HepG2 (cell line): ENCODE data around the gene ABI3BP. TPM values are rescaled to one million over a fixed set of nuclear protein-coding genes. Genes with fewer than 3 reads are reported as not detected.

ENCODE experiments used
- ATAC-seq: fragments of 200-7000 bp; cut with Tn5 transposase; 3 replicates; pipeline ENCODE4 v1.9.1; 2020; ENCODE audit warnings: mild to moderate bottlenecking, moderate library complexity
- BruUV-seq: library from RNA; stranded (reverse); fragments of 400-500 nt; replicated peaks from 2 replicates; lab custom pipeline; 2021; lab: Mats Ljungman, UMichigan
- CTCF ChIA-PET: fragments of 300-600 bp; formaldehyde crosslinking; extraction: SDS; loops from one replicate; lab custom pipeline; 2021; ENCODE audit warnings: low total read pairs, inconsistent platforms, low intra/inter-chr PET ratio; lab: Yijun Ruan, JAX
- POLR2A ChIA-PET: fragments of 350-600 bp; sonication (Branson Sonifier 250); formaldehyde crosslinking; loops from one replicate; lab custom pipeline; 2020; ENCODE audit warnings: antibody characterized with exemption, inconsistent platforms; lab: Yijun Ruan, JAX
- DNase-seq: peaks from one replicate; pipeline ENCODE4 v3.0.0-alpha.2; 2015; ENCODE audit warnings: low spot score
- FAIRE-seq: peaks from 3 replicates; lab custom pipeline; 2011; peaks lifted over from hg19 to GRCh38; lab: Jason Lieb, UNC
- H2AFZ ChIP-seq: one replicate; pipeline ENCODE4 v1.6.1; 2011; ENCODE audit warnings: low read length, inconsistent platforms
- H3K27ac ChIP-seq: fragments of 300-600 bp; 3 replicates; pipeline ENCODE4 v1.8.0; 2011; ENCODE audit warnings: mixed run types, mild to moderate bottlenecking, mixed read lengths, low read length, inconsistent platforms; ENCODE audit not compliant: insufficient read depth; ENCODE audit errors: extremely low read length
- H3K27me3 ChIP-seq, 2 experiments: fragments of 200-600 bp in 1 of 2; 2 replicates in 1 of 2; 3 replicates in 1 of 2; pipeline versions ENCODE4 v1.6.0 to v1.8.0; 2011; ENCODE audit warnings: low read length in 2 of 2, mild to moderate bottlenecking in 2 of 2, moderate library complexity in 2 of 2, inconsistent platforms in 1 of 2; ENCODE audit not compliant: insufficient read depth in 2 of 2, control insufficient read depth in 1 of 2
- H3K36me3 ChIP-seq, 2 experiments: fragments of 200-600 bp in 1 of 2; replicated peaks in 1 of 2; 2 replicates in 1 of 2; 3 replicates in 1 of 2; pipeline versions ENCODE4 v1.5.1 to v1.8.0; 2011; ENCODE audit warnings: low read length in 2 of 2, inconsistent platforms in 1 of 2; ENCODE audit not compliant: insufficient read depth in 2 of 2, control insufficient read depth in 1 of 2
- H3K4me1 ChIP-seq: 2 replicates; pipeline ENCODE4 v1.5.1; 2012; ENCODE audit warnings: low read length, inconsistent platforms; ENCODE audit not compliant: insufficient read depth
- H3K4me2 ChIP-seq: 2 replicates; pipeline ENCODE4 v1.6.0; 2011; ENCODE audit warnings: low read depth, low read length, inconsistent platforms
- H3K4me3 ChIP-seq, 3 experiments: fragments of 200-600 bp in 1 of 3; sonication (generic), shearing (Covaris generic) in 1 of 3; replicated peaks in 1 of 3; 2 replicates each; pipeline ENCODE4 v1.5.1; 2011 to 2016; ENCODE audit warnings: low read length in 3 of 3, inconsistent platforms in 2 of 3, low read depth in 2 of 3, mild to moderate bottlenecking in 2 of 3, control low read depth in 1 of 3, mixed read lengths in 1 of 3; ENCODE audit not compliant: insufficient read depth in 1 of 3
- H3K79me2 ChIP-seq: one replicate; pipeline ENCODE4 v1.6.1; 2011; ENCODE audit warnings: low read length, inconsistent platforms; ENCODE audit not compliant: insufficient read depth
- H3K9ac ChIP-seq: 2 replicates; pipeline ENCODE4 v1.6.0; 2011; ENCODE audit warnings: mild to moderate bottlenecking, low read depth, low read length, inconsistent platforms; ENCODE audit not compliant: insufficient read depth
- H3K9me3 ChIP-seq: 2 replicates; pipeline ENCODE4 v1.5.1; 2012; ENCODE audit warnings: mild to moderate bottlenecking, low read length
- H4K20me1 ChIP-seq: 2 replicates; pipeline ENCODE4 v1.6.0; 2011; ENCODE audit warnings: inconsistent platforms, mild to moderate bottlenecking, low read length, moderate library complexity; ENCODE audit not compliant: insufficient read depth
- AGO1 ChIP-seq: fragments of 200-400 bp; formaldehyde crosslinking; IDR thresholded peaks from 2 replicates; pipeline ENCODE4 v1.6.1; 2017; ENCODE audit warnings: mild to moderate bottlenecking, low read depth, low read length, moderate library complexity; ENCODE audit not compliant: poor library complexity, severe bottlenecking
- CBFB ChIP-seq: sonication (generic); formaldehyde crosslinking; IDR thresholded peaks from 2 replicates; pipeline ENCODE4 v1.4.0; 2020; ENCODE audit warnings: missing genetic modification reagents
- CEBPB ChIP-seq: IDR thresholded peaks from 2 replicates; pipeline ENCODE4 v1.6.1; 2011; ENCODE audit warnings: low read depth, low read length, improper control_type of control experiment, borderline replicate concordance
- ERF ChIP-seq: IDR thresholded peaks from 2 replicates; pipeline ENCODE4 v1.6.1; 2018; ENCODE audit warnings: missing biosample characterization, missing genetic modification reagents
- FIP1L1 ChIP-seq: fragments of 200-400 bp; formaldehyde crosslinking; IDR thresholded peaks from 2 replicates; pipeline ENCODE4 v1.6.1; 2018; ENCODE audit warnings: low read depth, mild to moderate bottlenecking, low read length, moderate library complexity, borderline replicate concordance; ENCODE audit not compliant: insufficient read depth
- IKZF4 ChIP-seq: sonication (generic); formaldehyde crosslinking; IDR thresholded peaks from 2 replicates; pipeline ENCODE4 v1.5.1; 2020; ENCODE audit warnings: borderline replicate concordance, mild to moderate bottlenecking, low read depth, missing genetic modification reagents; ENCODE audit errors: not compliant biosample characterization
- PAXIP1 ChIP-seq: sonication (generic); formaldehyde crosslinking; conservative IDR thresholded peaks from 2 replicates; pipeline ENCODE4 v1.4.0; 2020; ENCODE audit warnings: mild to moderate bottlenecking, missing genetic modification reagents, moderate library complexity
- PCBP1 ChIP-seq: fragments of 200-400 bp; formaldehyde crosslinking; IDR thresholded peaks from 2 replicates; pipeline ENCODE4 v1.6.1; 2017; ENCODE audit warnings: mild to moderate bottlenecking, low read depth, low read length, borderline replicate concordance
- SRY ChIP-seq: sonication (generic); formaldehyde crosslinking; IDR thresholded peaks from 2 replicates; pipeline ENCODE4 v1.8.0; 2022; ENCODE audit warnings: mild to moderate bottlenecking, missing genetic modification reagents
- ZNF207 ChIP-seq: fragments of 450-650 bp; IDR thresholded peaks from 2 replicates; pipeline ENCODE4 v1.6.1; 2016; ENCODE audit warnings: antibody characterized with exemption, borderline replicate concordance
- ZNF260 ChIP-seq: sonication (generic); formaldehyde crosslinking; IDR thresholded peaks from 2 replicates; pipeline ENCODE4 v1.4.0; 2020; ENCODE audit warnings: missing genetic modification reagents, low read depth, mild to moderate bottlenecking, borderline replicate concordance
- ZNF337 ChIP-seq: sonication (generic); formaldehyde crosslinking; IDR thresholded peaks from 2 replicates; pipeline ENCODE4 v1.5.1; 2020; ENCODE audit warnings: missing genetic modification reagents, low read depth, mild to moderate bottlenecking, borderline replicate concordance
- ZNF34 ChIP-seq: sonication (generic); formaldehyde crosslinking; IDR thresholded peaks from 2 replicates; pipeline ENCODE4 v1.4.0; 2020; ENCODE audit warnings: mild to moderate bottlenecking, missing genetic modification reagents, borderline replicate concordance
- ZNF652 ChIP-seq: IDR thresholded peaks from 2 replicates; pipeline ENCODE4 v1.6.1; 2016; ENCODE audit warnings: low read depth, borderline replicate concordance
- ZNF713 ChIP-seq: sonication (generic); formaldehyde crosslinking; IDR thresholded peaks from 2 replicates; pipeline ENCODE4 v1.4.0; 2020; ENCODE audit warnings: mild to moderate bottlenecking, missing genetic modification reagents
- WGBS: methylation state at CpG from one replicate; pipeline ENCODE4 v1.1.6; 2017; ENCODE audit warnings: low lambda C conversion rate; 5-methylcytosine and 5-hydroxymethylcytosine counted together
- in situ Hi-C: cut with HindIII; loops from 2 replicates; pipeline ENCODE4 v1.10.0; 2017; ENCODE audit warnings: low pct_unique_long_range_greater_than_20kb; ENCODE audit not compliant: extremely low pct_ligation_motif_present
- intact Hi-C: fragments of 100-400 bp; cut with micrococcal nuclease; formaldehyde crosslinking; loops from one replicate; pipeline ENCODE4 v1.10.0; 2022; ENCODE audit not compliant: unreplicated experiment
- polyA plus RNA-seq, 8 experiments: library from polyadenylated mRNA; depleted of rRNA in 3 of 8; stranded (reverse) in 7 of 8; unstranded in 1 of 8; fragments of >200 nt; fragmentation: Illumina TruSeq in 4 of 8; extraction: Trizol in 4 of 8; gene quantifications; 2 replicates each; pipeline versions ENCODE4 v1.2.1 to v1.2.3, GENCODE V29; 2011 to 2016; ENCODE audit warnings: low read depth in 4 of 8, missing spikeins in 1 of 8, mixed read lengths in 1 of 8; ENCODE audit not compliant: insufficient read depth in 1 of 8
- total RNA-seq, 5 experiments: library from RNA; depleted of rRNA; stranded (reverse); fragments of >200 nt; fragmentation: Illumina TruSeq; extraction: Trizol; gene quantifications; 2 replicates each; pipeline ENCODE4 v1.2.3, GENCODE V29; 2016; ENCODE audit warnings: low read depth in 1 of 5
- TF ChIP-seq, protein P1 (sequence below): sonication (generic); formaldehyde crosslinking; IDR thresholded peaks from 2 replicates; pipeline ENCODE4 v1.5.0; 2020; ENCODE audit warnings: mild to moderate bottlenecking, missing genetic modification reagents, moderate library complexity
- TF ChIP-seq, protein P2 (sequence below): fragments of 450-650 bp; IDR thresholded peaks from 2 replicates; pipeline ENCODE4 v1.6.1; 2016

ABI3BP gene
- total and polyA plus RNA-seq, 2 of the 13 experiments (the other 11 are each of a cell fraction or from before 2014, with no cell fraction given): not detected

GRCh38 chr3:100850701-100851100 is 142.5 kb downstream of the ABI3BP start (continued):
- TF ChIP-seq IKZF4 (CRISPR knock-in tag): no peak
- no peak for TF ChIP-seq PAXIP1 (CRISPR knock-in tag)
- no peak for TF ChIP-seq ZNF34 (CRISPR knock-in tag)
- TF ChIP-seq, protein P1, sequence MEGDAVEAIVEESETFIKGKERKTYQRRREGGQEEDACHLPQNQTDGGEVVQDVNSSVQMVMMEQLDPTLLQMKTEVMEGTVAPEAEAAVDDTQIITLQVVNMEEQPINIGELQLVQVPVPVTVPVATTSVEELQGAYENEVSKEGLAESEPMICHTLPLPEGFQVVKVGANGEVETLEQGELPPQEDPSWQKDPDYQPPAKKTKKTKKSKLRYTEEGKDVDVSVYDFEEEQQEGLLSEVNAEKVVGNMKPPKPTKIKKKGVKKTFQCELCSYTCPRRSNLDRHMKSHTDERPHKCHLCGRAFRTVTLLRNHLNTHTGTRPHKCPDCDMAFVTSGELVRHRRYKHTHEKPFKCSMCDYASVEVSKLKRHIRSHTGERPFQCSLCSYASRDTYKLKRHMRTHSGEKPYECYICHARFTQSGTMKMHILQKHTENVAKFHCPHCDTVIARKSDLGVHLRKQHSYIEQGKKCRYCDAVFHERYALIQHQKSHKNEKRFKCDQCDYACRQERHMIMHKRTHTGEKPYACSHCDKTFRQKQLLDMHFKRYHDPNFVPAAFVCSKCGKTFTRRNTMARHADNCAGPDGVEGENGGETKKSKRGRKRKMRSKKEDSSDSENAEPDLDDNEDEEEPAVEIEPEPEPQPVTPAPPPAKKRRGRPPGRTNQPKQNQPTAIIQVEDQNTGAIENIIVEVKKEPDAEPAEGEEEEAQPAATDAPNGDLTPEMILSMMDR (CRISPR knock-in tag): no peak

DNA sequence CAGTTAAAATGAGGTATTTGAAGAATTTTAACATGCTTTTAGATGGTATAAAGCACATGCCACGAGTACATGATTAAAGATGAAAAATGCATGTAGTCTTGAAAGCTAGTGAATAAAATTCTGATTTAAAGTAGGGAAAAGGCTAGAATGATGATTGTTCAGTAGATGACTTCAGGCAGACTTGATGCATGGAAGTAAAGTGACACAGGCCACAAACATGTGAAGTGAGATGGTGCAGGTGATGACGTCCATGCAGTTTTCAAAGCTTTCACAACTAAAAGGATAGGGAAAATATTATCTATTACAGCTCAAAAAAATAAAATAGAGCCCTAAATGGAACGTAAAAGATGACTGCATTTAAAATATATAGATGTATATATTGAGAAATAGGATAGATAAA is 143.1 kb downstream of the ABI3BP start:
- Histone ChIP-seq H3K9me3 (no peaks in the 10 kb centered on the region), H3K27ac (no peak overlapping the region), H3K27me3 (0 out of 5 replicates have a peak, but pooled peaks cover 0 to 11% of the 10 kb centered on the region in 2 experiments), H3K9ac (no peak overlapping the region), H3K4me2 (no peak overlapping the region), H3K4me1 (no peaks in the 10 kb centered on the region), H3K36me3 (no peaks in the 10 kb centered on the region), H3K4me3 (no peak overlapping the region), H2AFZ (no peak overlapping the region), H4K20me1 (no peaks in the 10 kb centered on the region), H3K79me2 (no peaks in the 10 kb centered on the region)
- in situ Hi-C loops: no loop called here
- intact Hi-C loops: no loop called here
- POLR2A ChIA-PET: no interaction called here
- no peak for ATAC-seq
- no TSS peak for BruUV-seq
- no peak for DNase-seq
- CTCF ChIA-PET: no interaction called here
- no peak for FAIRE-seq
- 2% methylated on average over 3 of the region's 3 CpGs for WGBS
- TF ChIP-seq AGO1: no peak
- TF ChIP-seq ZNF713: no peak
- no peak for TF ChIP-seq ZNF337
- TF ChIP-seq, protein P2, sequence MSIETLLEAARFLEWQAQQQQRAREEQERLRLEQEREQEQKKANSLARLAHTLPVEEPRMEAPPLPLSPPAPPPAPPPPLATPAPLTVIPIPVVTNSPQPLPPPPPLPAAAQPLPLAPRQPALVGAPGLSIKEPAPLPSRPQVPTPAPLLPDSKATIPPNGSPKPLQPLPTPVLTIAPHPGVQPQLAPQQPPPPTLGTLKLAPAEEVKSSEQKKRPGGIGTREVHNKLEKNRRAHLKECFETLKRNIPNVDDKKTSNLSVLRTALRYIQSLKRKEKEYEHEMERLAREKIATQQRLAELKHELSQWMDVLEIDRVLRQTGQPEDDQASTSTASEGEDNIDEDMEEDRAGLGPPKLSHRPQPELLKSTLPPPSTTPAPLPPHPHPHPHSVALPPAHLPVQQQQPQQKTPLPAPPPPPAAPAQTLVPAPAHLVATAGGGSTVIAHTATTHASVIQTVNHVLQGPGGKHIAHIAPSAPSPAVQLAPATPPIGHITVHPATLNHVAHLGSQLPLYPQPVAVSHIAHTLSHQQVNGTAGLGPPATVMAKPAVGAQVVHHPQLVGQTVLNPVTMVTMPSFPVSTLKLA: no peak
- no peak for TF ChIP-seq CBFB (CRISPR knock-in tag)
- no peak for TF ChIP-seq SRY (CRISPR knock-in tag)
- no peak for TF ChIP-seq PCBP1
- no peak for TF ChIP-seq ZNF207
- TF ChIP-seq CEBPB: no peak
- no peak for TF ChIP-seq ZNF260
- no peak for TF ChIP-seq ZNF652 (CRISPR knock-in tag)
- TF ChIP-seq ERF: no peak
- TF ChIP-seq FIP1L1: no peak
